Neural progenitor cell (in vitro differentiated cells): Measurements from ENCODE around the gene BMP3. TPM values are rescaled to one million over a fixed set of nuclear protein-coding genes. Genes with fewer than 3 reads are reported as not detected.

Experiments
- DNase-seq: peaks from one replicate; pipeline ENCODE4 v3.0.0-alpha.2; 2016; ENCODE audit warnings: low spot score
- H2AFZ ChIP-seq: fragments of 200-600 bp; sonication (generic); replicated peaks from 2 replicates; pipeline ENCODE4 v1.6.1; 2016; ENCODE audit warnings: antibody characterized with exemption
- H3F3A ChIP-seq: fragments of 200-600 bp; sonication (generic); 2 replicates; pipeline ENCODE4 v1.6.1; 2016; ENCODE audit warnings: antibody characterized with exemption, low read depth
- H3K27ac ChIP-seq: fragments of 200-600 bp; sonication (generic); 2 replicates; pipeline ENCODE4 v1.5.1; 2016; ENCODE audit warnings: mild to moderate bottlenecking
- H3K27me3 ChIP-seq: fragments of 200-600 bp; sonication (generic); 2 replicates; pipeline ENCODE4 v1.6.1; 2016; ENCODE audit warnings: mild to moderate bottlenecking, moderate library complexity
- H3K36me3 ChIP-seq: fragments of 200-600 bp; sonication (generic); 2 replicates; pipeline ENCODE4 v1.5.1; 2016
- H3K4me1 ChIP-seq: fragments of 200-600 bp; sonication (generic); 2 replicates; pipeline ENCODE4 v1.6.1; 2016; ENCODE audit warnings: mixed run types
- H3K4me2 ChIP-seq: fragments of 200-600 bp; sonication (generic); 2 replicates; pipeline ENCODE4 v1.6.1; 2016
- H3K4me3 ChIP-seq: fragments of 200-600 bp; sonication (generic); 2 replicates; pipeline ENCODE4 v1.5.1; 2016
- H3K79me2 ChIP-seq: fragments of 200-600 bp; sonication (generic); 2 replicates; pipeline ENCODE4 v1.6.1; 2016; ENCODE audit warnings: low read depth
- H3K9ac ChIP-seq: fragments of 200-600 bp; sonication (generic); 2 replicates; pipeline ENCODE4 v1.6.1; 2016
- H3K9me3 ChIP-seq: fragments of 200-600 bp; sonication (generic); 2 replicates; pipeline ENCODE4 v1.5.1; 2016; ENCODE audit warnings: low read depth
- H4K20me1 ChIP-seq: fragments of 200-600 bp; sonication (generic); 2 replicates; pipeline ENCODE4 v1.6.1; 2016; ENCODE audit warnings: low read depth
- H3K27ac Mint-ChIP-seq: 3 replicates; pipeline ENCODE4 v1.8.0; 2021; ENCODE audit warnings: mixed read lengths
- H3K27me3 Mint-ChIP-seq: 2 replicates; pipeline ENCODE4 v1.8.0; 2022; ENCODE audit warnings: low read depth, mild to moderate bottlenecking, inconsistent platforms, moderate library complexity, mixed read lengths; ENCODE audit not compliant: insufficient read depth
- H3K36me3 Mint-ChIP-seq: 3 replicates; pipeline ENCODE4 v1.8.0; 2021; ENCODE audit warnings: mixed read lengths
- H3K4me1 Mint-ChIP-seq: 3 replicates; pipeline ENCODE4 v1.8.0; 2021; ENCODE audit warnings: mixed read lengths
- H3K4me3 Mint-ChIP-seq: 3 replicates; pipeline ENCODE4 v1.8.0; 2021; ENCODE audit warnings: mild to moderate bottlenecking, moderate library complexity, mixed read lengths
- H3K9me3 Mint-ChIP-seq: 3 replicates; pipeline ENCODE4 v1.8.0; 2020; ENCODE audit warnings: mixed read lengths
- CTCF ChIP-seq: fragments of 200-600 bp; sonication (generic); IDR thresholded peaks from 2 replicates; pipeline ENCODE4 v1.5.1; 2017; ENCODE audit warnings: antibody characterized with exemption, mild to moderate bottlenecking
- EZH2 ChIP-seq: fragments of 200-600 bp; sonication (generic); IDR thresholded peaks from 2 replicates; pipeline ENCODE4 v1.6.1; 2017; ENCODE audit warnings: antibody characterized with exemption, mild to moderate bottlenecking, moderate library complexity
- EZH2phosphoT487 ChIP-seq: fragments of 200-600 bp; sonication (generic); IDR thresholded peaks from 2 replicates; pipeline ENCODE4 v1.6.1; 2017; ENCODE audit warnings: antibody characterized with exemption
- total RNA-seq: library from RNA; depleted of rRNA; stranded (reverse); fragments of >200 nt; gene quantifications from 2 replicates; pipeline ENCODE4 v1.2.3, GENCODE V29; 2015; ENCODE audit warnings: low replicate concordance

BMP3 gene
- total RNA-seq, 1 donor from 2014 or later = not detected

GRCh38 chr4:81039351-81039972 lies 9.0 kb downstream of the BMP3 start:
- H3F3A ChIP-seq = no peaks in the 10 kb centered on the region
- no peak overlapping the region for H2AFZ ChIP-seq
- no peak for DNase-seq
- TF ChIP-seq EZH2 (no peak), CTCF (no peak), EZH2phosphoT487 (no peak)
- Mint-ChIP-seq H3K4me3 (no peak overlapping the region), H3K27me3 (no peaks in the 10 kb centered on the region), H3K9me3 (no peaks in the 10 kb centered on the region), H3K27ac (no peak overlapping the region), H3K36me3 (no peaks in the 10 kb centered on the region), H3K4me1 (no peaks in the 10 kb centered on the region)
- no peaks in the 10 kb centered on the region for H3K79me2 ChIP-seq
- H3K4me3 ChIP-seq = no peak overlapping the region
- H3K27me3 ChIP-seq = peaks cover 65% of the 10 kb centered on the region
- no peak overlapping the region for H3K4me2 ChIP-seq
- H3K27ac ChIP-seq = no peak overlapping the region
- H3K9me3 ChIP-seq = no peaks in the 10 kb centered on the region
- H3K4me1 ChIP-seq = no peaks in the 10 kb centered on the region
- no peak overlapping the region for H3K9ac ChIP-seq
- H3K36me3 ChIP-seq = no peaks in the 10 kb centered on the region
- H4K20me1 ChIP-seq = no peaks in the 10 kb centered on the region

GRCh38 chr4:81040012-81040659 lies 9.6 kb downstream of the BMP3 start:
- H3K36me3 Mint-ChIP-seq = no peaks in the 10 kb centered on the region
- no peaks in the 10 kb centered on the region for H3K4me1 Mint-ChIP-seq
- no peaks in the 10 kb centered on the region for H3K9me3 Mint-ChIP-seq
- H3K36me3 ChIP-seq = no peaks in the 10 kb centered on the region
- peak overlapping the region; percentile 40 for H2AFZ ChIP-seq
- H3K9me3 ChIP-seq = no peaks in the 10 kb centered on the region
- no peaks in the 10 kb centered on the region for H3K27me3 Mint-ChIP-seq
- H3F3A ChIP-seq = no peaks in the 10 kb centered on the region
- H3K4me1 ChIP-seq = no peaks in the 10 kb centered on the region
- H3K4me3 ChIP-seq = no peak overlapping the region
- TF ChIP-seq CTCF (peak; percentile 79), EZH2phosphoT487 (no peak)
- no peaks in the 10 kb centered on the region for H3K79me2 ChIP-seq
- no peak overlapping the region for H3K27ac ChIP-seq
- H3K27ac Mint-ChIP-seq = no peak overlapping the region
- no peak overlapping the region for H3K9ac ChIP-seq
- peaks cover 65% of the 10 kb centered on the region for H3K27me3 ChIP-seq
- H4K20me1 ChIP-seq = no peaks in the 10 kb centered on the region
- H3K4me3 Mint-ChIP-seq = no peak overlapping the region
- no peak overlapping the region for H3K4me2 ChIP-seq
- DNase-seq = peak; percentile 56

- H3K27me3 Mint-ChIP-seq = no peaks in the 10 kb centered on the region
- no peak overlapping the region for H3K9ac ChIP-seq
- TF ChIP-seq CTCF (no peak), EZH2 (no peak), EZH2phosphoT487 (no peak)
- no peak overlapping the region for H3K4me3 Mint-ChIP-seq
- H3K4me1 Mint-ChIP-seq = no peaks in the 10 kb centered on the region
- H2AFZ ChIP-seq = no peak overlapping the region
- no peaks in the 10 kb centered on the region for H4K20me1 ChIP-seq
- no peaks in the 10 kb centered on the region for H3K79me2 ChIP-seq
- H3K9me3 ChIP-seq = no peaks in the 10 kb centered on the region
- no peaks in the 10 kb centered on the region for H3K9me3 Mint-ChIP-seq
- H3K27ac ChIP-seq = no peak overlapping the region
- no peaks in the 10 kb centered on the region for H3F3A ChIP-seq
- no peak for DNase-seq
- no peaks in the 10 kb centered on the region for H3K4me1 ChIP-seq
- no peak overlapping the region for H3K4me2 ChIP-seq
- H3K36me3 ChIP-seq = no peaks in the 10 kb centered on the region
- H3K4me3 ChIP-seq = no peak overlapping the region
- H3K36me3 Mint-ChIP-seq = no peaks in the 10 kb centered on the region
- H3K27ac Mint-ChIP-seq = no peak overlapping the region
- H3K27me3 ChIP-seq = peaks cover 45% of the 10 kb centered on the region
Measured at GRCh38 chr4:81042578-81043365, 12.3 kb downstream of the BMP3 start.
